Chondrocyte (in vitro differentiated cells): ENCODE measurements around the gene OR4S1. TPM values are rescaled to one million over a fixed set of nuclear protein-coding genes. Genes with fewer than 3 reads are reported as not detected.
"Not testable (repeated sequence)": the region's sequence is repeated elsewhere in the genome, so short reads cannot be mapped to it uniquely, and the experiment has no call there.

Experiments
- DNase-seq: peaks from one replicate; pipeline ENCODE4 v3.0.0; 2021; ENCODE audit warnings: mixed read lengths, low spot score
- H3K27ac Mint-ChIP-seq: one replicate; pipeline ENCODE4 v1.8.0; 2021; ENCODE audit warnings: mild to moderate bottlenecking, moderate library complexity, mixed read lengths; ENCODE audit not compliant: unreplicated experiment
- H3K27me3 Mint-ChIP-seq: 2 replicates; pipeline ENCODE4 v1.8.0; 2021; ENCODE audit warnings: low read depth, mixed read lengths
- H3K36me3 Mint-ChIP-seq: 2 replicates; pipeline ENCODE4 v1.8.0; 2021; ENCODE audit warnings: low read depth, mixed read lengths
- H3K4me1 Mint-ChIP-seq: 2 replicates; pipeline ENCODE4 v1.8.0; 2021; ENCODE audit warnings: low read depth, mild to moderate bottlenecking, mixed read lengths
- H3K4me3 Mint-ChIP-seq: one replicate; pipeline ENCODE4 v1.8.0; 2021; ENCODE audit warnings: mild to moderate bottlenecking, moderate library complexity, mixed read lengths; ENCODE audit not compliant: unreplicated experiment
- H3K9me3 Mint-ChIP-seq: 2 replicates; pipeline ENCODE4 v1.8.0; 2021; ENCODE audit warnings: low read depth, mixed read lengths
- total RNA-seq: library from RNA; stranded (reverse); gene quantifications from 3 replicates; pipeline ENCODE4 v1.2.1, GENCODE V29; 2021
- TF ChIP-seq, protein P1 (sequence below): fragments of 200-600 bp; sonication (generic); IDR thresholded peaks from 2 replicates; pipeline ENCODE4 v1.5.0; 2021; ENCODE audit warnings: antibody characterized with exemption, mild to moderate bottlenecking, moderate library complexity

OR4S1 gene
- total RNA-seq, 1 donor from 2014 or later, result not detected

DNA sequence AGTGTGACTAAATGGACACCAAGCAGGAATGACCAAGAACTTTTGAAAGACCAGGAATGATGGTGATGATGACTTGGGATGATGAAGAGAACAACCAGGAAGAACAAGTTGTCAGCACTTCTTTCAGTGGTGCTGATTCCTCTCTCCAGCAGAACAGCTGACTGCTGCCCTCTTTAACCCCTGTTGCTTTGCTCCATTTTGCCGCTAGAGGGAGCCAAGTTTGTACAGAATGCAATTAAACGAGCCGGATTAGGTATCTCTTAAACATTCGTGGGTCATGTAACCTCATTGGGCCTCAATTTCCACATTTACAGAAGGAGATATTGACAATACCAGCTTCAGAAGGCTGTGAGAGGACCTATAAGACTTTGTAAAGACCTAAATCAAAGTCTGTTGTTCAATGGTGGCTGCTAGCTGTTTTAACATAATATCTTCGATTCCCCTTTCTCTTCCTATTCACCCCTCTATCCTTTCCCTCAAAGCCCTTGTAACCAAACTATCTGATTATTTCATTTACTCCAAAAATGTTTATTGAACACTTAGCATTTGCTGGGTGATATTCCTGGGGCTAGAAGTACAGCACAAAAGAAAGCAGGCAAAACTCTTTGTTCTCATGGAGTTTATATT, 1.9 kb downstream of the OR4S1 start:
- no peaks in the 10 kb centered on the region for H3K4me1 Mint-ChIP-seq
- no peak for DNase-seq
- no peak overlapping the region for H3K27ac Mint-ChIP-seq
- no peaks in the 10 kb centered on the region for H3K9me3 Mint-ChIP-seq
- TF ChIP-seq, protein P1, sequence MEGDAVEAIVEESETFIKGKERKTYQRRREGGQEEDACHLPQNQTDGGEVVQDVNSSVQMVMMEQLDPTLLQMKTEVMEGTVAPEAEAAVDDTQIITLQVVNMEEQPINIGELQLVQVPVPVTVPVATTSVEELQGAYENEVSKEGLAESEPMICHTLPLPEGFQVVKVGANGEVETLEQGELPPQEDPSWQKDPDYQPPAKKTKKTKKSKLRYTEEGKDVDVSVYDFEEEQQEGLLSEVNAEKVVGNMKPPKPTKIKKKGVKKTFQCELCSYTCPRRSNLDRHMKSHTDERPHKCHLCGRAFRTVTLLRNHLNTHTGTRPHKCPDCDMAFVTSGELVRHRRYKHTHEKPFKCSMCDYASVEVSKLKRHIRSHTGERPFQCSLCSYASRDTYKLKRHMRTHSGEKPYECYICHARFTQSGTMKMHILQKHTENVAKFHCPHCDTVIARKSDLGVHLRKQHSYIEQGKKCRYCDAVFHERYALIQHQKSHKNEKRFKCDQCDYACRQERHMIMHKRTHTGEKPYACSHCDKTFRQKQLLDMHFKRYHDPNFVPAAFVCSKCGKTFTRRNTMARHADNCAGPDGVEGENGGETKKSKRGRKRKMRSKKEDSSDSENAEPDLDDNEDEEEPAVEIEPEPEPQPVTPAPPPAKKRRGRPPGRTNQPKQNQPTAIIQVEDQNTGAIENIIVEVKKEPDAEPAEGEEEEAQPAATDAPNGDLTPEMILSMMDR, result peak; percentile 87
- H3K4me3 Mint-ChIP-seq, result no peak overlapping the region
- peaks cover 5% of the 10 kb centered on the region for H3K27me3 Mint-ChIP-seq
- H3K36me3 Mint-ChIP-seq, result no peaks in the 10 kb centered on the region

DNA sequence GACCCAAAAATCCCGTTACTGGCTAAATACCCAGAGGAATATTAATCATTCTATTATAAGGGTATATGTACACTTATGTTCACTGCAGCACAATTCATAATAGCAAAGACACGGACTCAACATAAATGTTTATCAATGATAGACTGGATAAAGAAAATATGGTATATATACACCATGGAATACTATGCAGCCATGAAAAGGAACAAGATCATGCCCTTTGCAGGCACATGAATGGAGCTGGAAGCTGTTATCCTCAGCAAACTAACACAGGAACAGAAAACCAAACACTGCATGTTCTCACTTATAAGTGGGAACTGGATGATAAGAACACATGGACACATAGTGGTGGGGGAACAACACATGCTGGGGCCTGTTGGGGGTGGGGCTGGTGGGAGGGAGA, 7.6 kb downstream of the OR4S1 start:
- H3K9me3 Mint-ChIP-seq, H3K27me3 Mint-ChIP-seq, H3K36me3 Mint-ChIP-seq, H3K27ac Mint-ChIP-seq, H3K4me3 Mint-ChIP-seq, DNase-seq, H3K4me1 Mint-ChIP-seq: not testable (repeated sequence)

DNA sequence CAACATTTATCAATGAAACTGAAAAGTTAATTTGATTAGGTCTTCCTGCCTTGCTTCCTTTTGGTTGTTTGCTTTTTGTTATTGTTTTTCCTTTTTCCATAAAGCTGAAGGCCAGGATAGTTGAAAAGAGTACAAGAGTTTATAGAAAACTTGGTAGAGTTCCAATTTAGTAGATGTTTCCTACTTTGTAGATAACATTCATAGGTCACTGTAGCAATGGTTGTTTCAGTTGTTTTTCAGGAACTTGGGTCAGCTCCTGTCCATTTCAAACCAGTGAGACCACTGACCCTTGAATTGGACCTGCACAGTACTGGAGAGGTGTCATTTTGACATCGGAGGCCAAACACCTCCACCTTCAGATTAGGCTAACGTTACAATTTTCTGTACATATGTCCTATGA, 13.8 kb downstream of the OR4S1 start:
- DNase-seq, H3K4me3 Mint-ChIP-seq, H3K27ac Mint-ChIP-seq, H3K9me3 Mint-ChIP-seq, H3K36me3 Mint-ChIP-seq, H3K4me1 Mint-ChIP-seq, H3K27me3 Mint-ChIP-seq: not testable (repeated sequence)

DNA sequence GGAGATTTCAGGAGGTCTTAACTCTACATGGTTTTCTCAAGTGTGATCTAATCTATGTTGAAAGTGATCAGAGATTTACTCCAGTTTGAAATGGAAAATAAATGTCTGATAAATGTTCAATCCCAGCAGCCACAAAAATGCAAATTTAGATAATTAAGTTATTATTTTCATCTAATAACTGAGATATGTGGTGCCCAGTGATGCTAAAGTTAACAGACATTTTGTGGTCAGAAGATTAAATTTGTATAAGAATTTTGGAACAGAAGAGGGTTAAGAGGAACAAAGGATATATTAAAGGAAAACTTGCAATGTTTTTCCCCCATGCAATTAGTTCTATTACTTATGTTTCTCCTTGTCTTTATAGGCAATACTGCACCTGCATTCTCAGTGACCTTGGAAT, 18.6 kb downstream of the OR4S1 start, which contains the start of gene OR4C3:
TSS of gene OR4C3 (plus strand) at position 301 of the 400 bp plus-strand sequence. CDS start 102 bp downstream, outside the sequence.
- not testable (repeated sequence) for H3K9me3 Mint-ChIP-seq, H3K4me3 Mint-ChIP-seq

DNA sequence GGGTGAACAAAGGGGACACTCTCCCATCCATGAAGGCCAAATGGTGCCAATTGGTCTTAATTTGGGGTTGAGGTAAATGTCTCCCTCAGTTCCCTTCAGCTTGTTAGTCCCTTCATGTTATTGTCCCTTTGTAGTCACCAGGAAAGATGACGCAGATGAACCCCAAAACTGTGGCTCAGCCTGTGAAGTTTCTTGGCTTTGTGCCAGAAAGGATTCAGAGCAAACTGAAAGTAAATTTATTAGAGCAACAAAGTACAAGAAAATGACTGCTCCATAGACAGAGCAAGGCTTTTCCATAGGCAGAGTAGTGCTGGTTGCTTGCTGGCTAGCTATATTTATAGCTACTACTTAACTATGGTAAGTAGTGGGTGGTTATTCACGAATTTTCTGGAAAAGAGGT, 35.4 kb downstream of the OR4S1 start:
- Mint-ChIP-seq H3K4me3 (no peak overlapping the region), H3K4me1 (no peaks in the 10 kb centered on the region), H3K27me3 (no peaks in the 10 kb centered on the region), H3K9me3 (peaks cover 20% of the 10 kb centered on the region), H3K36me3 (no peaks in the 10 kb centered on the region), H3K27ac (no peak overlapping the region)
- DNase-seq, result no peak
- TF ChIP-seq, protein P1, result no peak

More for the DNA sequence above, 18.6 kb downstream of the OR4S1 start, which contains the start of gene OR4C3:
- H3K27me3 Mint-ChIP-seq, H3K27ac Mint-ChIP-seq, H3K36me3 Mint-ChIP-seq, DNase-seq, H3K4me1 Mint-ChIP-seq: not testable (repeated sequence)

DNA sequence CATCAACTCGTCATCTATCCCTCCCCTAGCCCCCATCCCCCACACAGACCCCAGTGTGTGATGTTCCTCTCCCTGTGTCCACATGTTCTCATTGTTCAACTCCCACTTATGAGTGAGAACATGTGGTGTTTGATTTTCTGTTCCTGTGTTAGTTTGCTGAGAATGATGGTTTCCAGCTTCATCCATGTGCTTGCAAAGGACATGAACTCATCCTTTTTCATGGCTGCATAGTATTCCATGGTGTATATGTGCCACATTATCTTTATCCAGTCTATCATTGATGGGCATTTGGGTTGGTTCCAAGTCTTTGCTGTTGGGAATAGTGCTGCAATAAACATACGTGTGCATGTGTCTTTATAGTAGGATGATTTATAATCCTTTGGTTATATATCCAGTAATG, 36.5 kb downstream of the OR4S1 start:
- not testable (repeated sequence) for DNase-seq, H3K4me3 Mint-ChIP-seq, H3K36me3 Mint-ChIP-seq, H3K27ac Mint-ChIP-seq, H3K27me3 Mint-ChIP-seq, H3K4me1 Mint-ChIP-seq
- peaks cover 23% of the 10 kb centered on the region for H3K9me3 Mint-ChIP-seq

DNA sequence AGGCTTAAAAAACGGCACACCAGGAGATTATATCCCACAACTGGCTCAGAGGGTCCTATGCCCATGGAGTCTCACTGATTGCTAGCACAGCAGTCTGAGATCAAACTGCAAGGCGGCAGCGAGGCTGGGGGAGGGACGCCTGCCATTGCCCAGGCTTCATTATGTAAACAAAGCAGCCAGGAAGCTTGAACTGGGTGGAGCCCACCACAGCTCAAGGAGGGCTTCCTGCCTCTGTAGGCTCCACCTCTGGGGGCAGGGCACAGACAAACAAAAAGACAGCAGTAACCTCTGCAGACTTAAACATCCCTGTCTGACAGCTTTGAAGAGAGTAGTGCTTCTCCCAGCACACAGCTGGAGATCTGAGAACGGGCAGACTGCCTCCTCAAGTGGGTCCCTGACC, 40.3 kb downstream of the OR4S1 start:
- peaks cover 22% of the 10 kb centered on the region for H3K9me3 Mint-ChIP-seq
- H3K4me3 Mint-ChIP-seq, DNase-seq, H3K36me3 Mint-ChIP-seq, H3K27me3 Mint-ChIP-seq, H3K27ac Mint-ChIP-seq, H3K4me1 Mint-ChIP-seq: not testable (repeated sequence)

DNA sequence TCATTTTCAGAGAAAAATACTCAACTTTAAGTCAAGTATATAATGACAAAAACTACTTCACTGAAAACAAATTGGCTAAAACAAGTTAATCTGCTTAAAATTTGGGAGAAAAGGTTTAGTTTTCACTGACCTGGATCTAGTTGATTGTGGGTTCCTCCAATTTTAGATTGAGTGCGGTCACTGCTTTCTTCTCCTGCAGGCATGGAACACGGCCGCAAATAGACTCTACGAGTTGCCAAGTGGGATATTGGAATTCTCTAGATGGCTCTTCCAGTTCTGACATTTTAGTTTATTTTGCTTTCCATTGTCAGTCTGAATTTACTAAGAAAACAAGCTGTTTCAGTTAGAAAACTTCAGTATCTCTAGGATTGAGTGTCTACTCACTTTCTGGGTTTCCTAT, 48.0 kb downstream of the OR4S1 start:
- no peak for DNase-seq
- Mint-ChIP-seq H3K9me3 (peaks cover 31% of the 10 kb centered on the region), H3K4me3 (no peak overlapping the region), H3K36me3 (no peaks in the 10 kb centered on the region), H3K27me3 (no peaks in the 10 kb centered on the region), H3K27ac (no peak overlapping the region), H3K4me1 (no peaks in the 10 kb centered on the region)
- TF ChIP-seq, protein P1, result no peak
